Activated B cell treated with CpG ODN at 0.5 μM for 24 hours (primary cell): ENCODE measurements around the gene VCAN. TPM values are rescaled to one million over a fixed set of nuclear protein-coding genes. Genes with fewer than 3 reads are reported as not detected.

Experiments used
- ATAC-seq: fragments of 200-7000 bp; cut with Tn5 transposase; one replicate; pipeline ENCODE4 v1.10.0; 2021; ENCODE audit warnings: low read depth, mild to moderate bottlenecking, moderate library complexity
- CTCF ChIA-PET: fragments of 350-600 bp; sonication (Branson Sonifier 250); formaldehyde crosslinking; loops from one replicate; lab custom pipeline; 2021; ENCODE audit warnings: antibody characterized with exemption; lab: Charles Lee
- POLR2A ChIA-PET: fragments of 350-600 bp; sonication (Branson Sonifier 250); formaldehyde crosslinking; loops from one replicate; lab custom pipeline; 2021; ENCODE audit warnings: antibody characterized with exemption; lab: Charles Lee
- DNase-seq: peaks from one replicate; pipeline ENCODE4 v3.0.0; 2022
- H3K27ac Mint-ChIP-seq: one replicate; pipeline ENCODE4 v1.8.0; 2020; ENCODE audit warnings: mixed read lengths
- H3K27me3 Mint-ChIP-seq: one replicate; pipeline ENCODE4 v1.8.0; 2021; ENCODE audit warnings: mixed read lengths
- H3K36me3 Mint-ChIP-seq: one replicate; pipeline ENCODE4 v1.8.0; 2021; ENCODE audit warnings: low read depth, mixed read lengths
- H3K4me1 Mint-ChIP-seq: one replicate; pipeline ENCODE4 v1.8.0; 2021; ENCODE audit warnings: mixed read lengths
- H3K4me3 Mint-ChIP-seq: one replicate; pipeline ENCODE4 v1.8.0; 2020; ENCODE audit warnings: mild to moderate bottlenecking, mixed read lengths
- H3K9me3 Mint-ChIP-seq: one replicate; pipeline ENCODE4 v1.8.0; 2020; ENCODE audit warnings: mixed read lengths
- CTCF ChIP-seq: fragments of 200-600 bp; IDR thresholded peaks from one replicate; pipeline ENCODE4 v1.8.0; 2022; ENCODE audit warnings: antibody characterized with exemption, mild to moderate bottlenecking
- intact Hi-C: fragments of 100-400 bp; cut with micrococcal nuclease; formaldehyde crosslinking; loops from one replicate; pipeline ENCODE4 v1.15.1; 2024
- total RNA-seq: library from RNA; stranded (reverse); gene quantifications from 2 replicates; pipeline ENCODE4 v1.2.3, GENCODE V29; 2022

The VCAN gene
- total RNA-seq, 1 donor from 2014 or later = 0.16 TPM

GRCh38 chr5:83472508-83473345 lies 1.2 kb downstream of the VCAN start:
- ATAC-seq = peak; percentile 59
- TF ChIP-seq CTCF = no peak
- H3K27ac Mint-ChIP-seq = no peak overlapping the region
- peak overlapping the region; percentile 76 for H3K4me3 Mint-ChIP-seq
- H3K27me3 Mint-ChIP-seq = peaks cover 61% of the 10 kb centered on the region
- DNase-seq = no peak
- no peaks in the 10 kb centered on the region for H3K36me3 Mint-ChIP-seq
- intact Hi-C loops = loop anchor here (1.0 to 5.0 kb wide), 3 partner anchors 395 to 1121 kb away; partner anchors contain the start of genes TMEM167A and XRCC4
- POLR2A ChIA-PET = no interaction called here
- no peaks in the 10 kb centered on the region for H3K9me3 Mint-ChIP-seq
- CTCF ChIA-PET = interaction anchor here (0.6 to 1.0 kb wide), 3 partner anchors 378 to 1122 kb away, joined by 3 to 4 read pairs (median 3); no protein-coding TSS in a partner anchor
- peaks cover 38% of the 10 kb centered on the region for H3K4me1 Mint-ChIP-seq

- intact Hi-C loops = loop anchor here (1.0 to 5.0 kb wide), 3 partner anchors 396 to 1122 kb away; partner anchors contain the start of genes TMEM167A and XRCC4
- Mint-ChIP-seq H3K4me1 (peaks cover 38% of the 10 kb centered on the region), H3K4me3 (peak overlapping the region; percentile 76), H3K27me3 (peaks cover 58% of the 10 kb centered on the region), H3K36me3 (no peaks in the 10 kb centered on the region), H3K27ac (no peak overlapping the region), H3K9me3 (no peaks in the 10 kb centered on the region)
- ChIA-PET POLR2A (no interaction called here), CTCF (interaction anchor here (0.6 to 1.0 kb wide), 3 partner anchors 379 to 1123 kb away, joined by 3 to 4 read pairs (median 3); no protein-coding TSS in a partner anchor)
- TF ChIP-seq CTCF = no peak
- ATAC-seq = peak; percentile 56
- DNase-seq = peak; percentile 33
These were observed 2.0 kb downstream of the VCAN start for GRCh38 chr5:83473346-83474160.

GRCh38 chr5:83474161-83474796 lies 2.7 kb downstream of the VCAN start:
- Mint-ChIP-seq H3K4me1 (peaks cover 38% of the 10 kb centered on the region), H3K27ac (no peak overlapping the region), H3K4me3 (peak overlapping the region; percentile 76), H3K9me3 (no peaks in the 10 kb centered on the region), H3K36me3 (no peaks in the 10 kb centered on the region), H3K27me3 (peaks cover 57% of the 10 kb centered on the region)
- intact Hi-C loops = loop anchor here (5.0 kb wide), 1 partner anchor 397 kb away; the partner anchor contains the start of genes TMEM167A and XRCC4
- peak; percentile 22 for DNase-seq
- ChIA-PET POLR2A (no interaction called here), CTCF (interaction anchor here (1.0 to 1.2 kb wide), 2 partner anchors 44 to 1122 kb away, joined by 3 to 4 read pairs; no protein-coding TSS in a partner anchor)
- TF ChIP-seq CTCF = no peak
- peak; percentile 41 for ATAC-seq

- Mint-ChIP-seq H3K4me3 (peak overlapping the region; percentile 52), H3K4me1 (peaks cover 38% of the 10 kb centered on the region), H3K9me3 (no peaks in the 10 kb centered on the region), H3K27me3 (peaks cover 53% of the 10 kb centered on the region), H3K36me3 (no peaks in the 10 kb centered on the region), H3K27ac (no peak overlapping the region)
- TF ChIP-seq CTCF = no peak
- intact Hi-C loops = loop anchor here (5.0 kb wide), 1 partner anchor 398 kb away; the partner anchor contains the start of genes TMEM167A and XRCC4
- DNase-seq (no peak), ATAC-seq (no peak)
- POLR2A ChIA-PET = no interaction called here
- CTCF ChIA-PET = interaction anchor here (1.2 kb wide), 1 partner anchor 45 kb away, joined by 3 read pairs; no protein-coding TSS in a partner anchor
These were observed 3.4 kb downstream of the VCAN start for GRCh38 chr5:83474991-83475390.
